Measurements from ENCODE around the gene NDEL1.

NDEL1 gene

DNA sequence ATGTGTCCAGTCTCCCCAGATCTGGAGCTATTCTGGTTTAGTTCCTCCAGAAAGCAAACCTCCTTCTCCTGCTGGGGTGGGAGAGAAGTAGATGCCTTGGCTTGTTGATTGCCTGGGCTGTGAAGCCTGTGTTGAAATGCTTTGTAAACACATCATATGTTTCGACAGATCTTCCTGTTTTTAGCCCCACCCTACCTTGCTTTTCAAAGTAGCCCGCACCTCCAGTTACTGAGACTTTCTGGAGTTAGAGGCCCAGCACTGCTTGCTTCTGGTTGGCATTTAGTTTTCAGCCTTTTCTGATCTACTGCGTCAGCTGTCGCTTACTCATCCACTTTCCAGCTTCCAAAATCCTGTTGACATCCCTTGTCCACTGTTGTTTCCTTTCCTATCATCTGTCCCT, 17.9 kb upstream of the NDEL1 start:
- no peak for FAIRE-seq

DNA sequence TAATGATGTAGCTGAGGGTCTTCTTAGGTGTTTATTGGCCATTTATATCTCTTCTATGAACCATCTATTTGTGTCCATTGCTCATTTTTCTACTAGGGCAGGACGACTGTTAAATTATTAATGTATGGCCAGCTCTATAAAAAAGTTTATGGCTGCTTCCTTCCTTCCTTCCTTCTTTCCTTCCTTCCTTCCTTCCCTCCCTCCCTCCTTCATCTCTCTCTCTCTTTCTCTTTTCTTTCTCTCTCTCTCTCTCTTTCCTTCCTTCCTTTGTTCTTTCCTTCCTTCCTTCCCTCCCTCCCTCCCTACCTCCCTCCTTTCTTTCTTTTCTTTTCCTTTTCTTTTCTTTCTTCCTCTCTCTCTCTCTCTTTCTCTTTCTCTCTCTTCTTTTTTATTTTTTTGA, 17.2 kb upstream of the NDEL1 start:
- no peak for FAIRE-seq

DNA sequence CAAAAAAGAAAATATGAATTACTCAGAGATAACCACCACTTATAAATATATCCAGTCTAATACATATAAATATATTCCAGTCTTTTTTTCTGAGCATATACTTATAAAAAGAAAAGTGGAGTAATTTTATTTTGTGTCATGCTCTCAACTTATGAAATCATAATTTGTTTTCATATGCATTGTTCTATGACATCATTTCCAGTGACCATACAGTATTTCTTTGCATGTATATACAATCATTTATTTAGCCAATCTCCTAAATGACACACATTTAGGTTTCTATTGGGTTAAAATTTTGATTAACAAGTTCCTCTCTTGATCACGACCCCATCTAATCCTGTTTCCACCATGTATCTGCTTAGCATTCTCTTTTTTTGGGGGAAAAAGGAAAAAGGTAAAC, 16.4 kb upstream of the NDEL1 start:
- peak; percentile 80 for FAIRE-seq

DNA sequence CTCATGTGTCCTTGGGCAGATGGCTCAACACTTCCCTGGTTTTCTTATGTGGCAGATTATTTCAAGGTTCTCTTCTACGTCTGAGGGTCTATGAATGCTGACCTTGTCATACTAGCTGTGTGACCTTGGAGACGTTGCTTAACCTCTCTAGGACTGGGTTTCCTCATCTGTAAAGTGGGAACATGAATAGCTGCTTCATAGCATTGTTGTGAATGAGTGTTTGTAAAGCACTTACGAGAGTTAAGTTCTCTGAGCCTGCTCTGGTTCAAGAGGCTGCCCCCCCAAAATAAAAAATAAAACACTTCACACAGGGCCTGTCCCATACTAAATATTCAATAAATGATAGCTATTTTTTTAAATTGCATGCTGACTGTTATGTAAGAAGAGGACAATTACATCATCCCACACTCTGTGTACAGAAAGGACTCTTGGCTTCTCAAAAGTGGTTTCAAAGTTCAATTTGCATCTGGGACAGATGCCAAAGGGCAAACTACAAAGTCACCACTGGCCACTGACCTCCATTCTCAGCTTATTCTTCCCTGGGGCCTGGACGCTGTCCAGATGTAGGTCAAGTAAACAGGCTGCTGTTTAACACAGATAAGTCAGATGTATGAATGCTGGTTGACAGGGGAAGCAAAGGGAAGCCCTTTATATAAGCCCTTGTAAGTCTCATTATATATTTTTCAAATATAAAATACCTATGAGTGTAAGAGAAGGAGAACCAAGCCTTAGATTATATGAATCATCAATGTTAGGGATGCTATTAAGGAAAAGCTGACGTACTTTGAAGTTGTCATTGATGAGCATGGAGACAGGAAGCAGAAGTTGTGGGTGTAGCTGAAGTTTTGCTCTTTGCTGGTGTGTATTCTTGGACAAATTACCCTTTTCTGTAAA, 15.4 kb upstream of the NDEL1 start:
- no peak for FAIRE-seq

DNA sequence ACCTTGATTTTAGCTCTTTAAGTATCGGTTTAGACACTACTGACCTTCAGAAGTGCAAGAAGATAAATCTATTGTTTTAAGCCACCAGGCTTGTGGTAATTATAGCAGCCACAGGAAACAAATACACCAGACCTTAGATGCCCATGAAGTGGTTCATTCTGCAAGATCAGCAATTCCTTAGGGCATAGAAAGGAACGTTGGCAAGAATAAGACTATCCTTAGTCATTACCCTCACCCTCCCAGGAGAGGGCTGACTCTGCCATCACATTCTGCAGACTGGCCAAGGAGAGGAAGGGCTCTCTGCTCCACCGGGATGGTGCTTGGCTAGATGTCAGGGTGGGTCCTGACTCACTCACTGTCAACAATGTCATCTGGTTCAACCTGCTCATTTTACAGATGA, 14.1 kb upstream of the NDEL1 start:
- FAIRE-seq, result no peak

DNA sequence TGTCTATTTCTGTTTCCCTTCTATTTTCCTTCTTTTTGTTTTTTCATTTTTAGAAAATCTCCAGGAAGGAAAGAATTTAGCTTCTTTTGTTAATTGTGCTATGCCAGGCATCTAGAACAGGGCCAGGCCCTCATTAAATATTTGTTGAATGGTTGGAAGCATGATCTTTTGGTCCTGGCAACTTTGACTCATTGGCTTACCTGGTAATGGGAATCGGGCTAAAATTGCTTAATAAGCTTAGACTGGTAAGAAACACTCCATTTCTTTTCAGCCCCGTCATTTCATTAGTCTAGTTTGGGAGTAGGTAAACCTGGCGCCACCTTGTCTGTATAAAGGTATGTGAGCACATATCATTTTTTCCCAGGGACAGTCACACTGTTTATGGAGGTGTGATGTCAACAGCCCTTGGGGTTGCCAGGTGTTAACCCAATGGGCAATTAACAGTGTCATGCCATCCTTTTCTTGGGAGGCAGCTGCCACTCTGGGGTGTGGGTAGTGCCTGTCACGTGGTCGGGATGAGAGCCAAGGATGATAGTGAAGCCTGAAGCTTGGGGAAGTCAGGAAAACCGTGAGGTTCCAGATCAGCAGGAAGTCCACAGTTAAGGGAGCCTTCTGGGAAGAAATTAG, 9.5 kb upstream of the NDEL1 start:
- no peak for FAIRE-seq

DNA sequence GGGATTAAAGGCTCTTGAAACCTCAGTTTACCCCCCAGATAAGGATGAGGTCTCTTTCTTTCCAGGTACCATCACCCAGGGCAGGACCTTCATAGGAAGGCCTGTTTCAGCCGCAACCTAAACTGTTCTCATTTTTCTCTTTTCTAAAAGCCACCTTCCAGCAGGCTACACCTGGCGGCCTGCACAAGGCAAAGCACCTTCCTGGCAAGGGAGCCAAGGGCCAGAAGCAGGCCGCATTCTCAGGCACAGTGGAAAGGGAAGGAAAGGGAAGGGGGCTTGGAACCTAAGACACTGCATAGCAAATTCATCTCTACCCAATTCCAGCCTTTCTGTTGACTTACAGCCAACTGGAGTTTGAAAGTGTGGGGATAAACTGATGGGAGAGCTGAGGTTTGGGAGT, 8.9 kb upstream of the NDEL1 start:
- FAIRE-seq, result no peak

DNA sequence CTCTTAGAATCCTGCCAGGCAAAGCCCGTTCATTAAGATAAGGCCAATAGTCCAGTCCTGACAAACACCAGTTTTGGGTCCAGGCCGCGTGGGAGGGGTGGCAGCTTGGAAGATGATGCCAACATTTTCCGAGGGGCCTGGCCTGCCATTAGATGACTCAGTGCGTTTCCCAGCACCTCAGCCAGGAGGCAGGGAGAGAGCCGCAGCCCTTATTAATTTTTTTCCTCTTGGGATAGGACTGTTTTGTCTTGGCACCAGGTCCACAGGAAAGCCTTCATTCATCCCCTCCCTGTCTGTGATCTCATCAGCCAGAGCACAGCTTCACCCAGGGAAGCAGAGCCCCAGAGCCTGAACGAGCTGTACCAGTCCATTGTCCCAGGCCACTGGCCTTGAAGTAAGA, 4.7 kb upstream of the NDEL1 start:
- no peak for FAIRE-seq

DNA sequence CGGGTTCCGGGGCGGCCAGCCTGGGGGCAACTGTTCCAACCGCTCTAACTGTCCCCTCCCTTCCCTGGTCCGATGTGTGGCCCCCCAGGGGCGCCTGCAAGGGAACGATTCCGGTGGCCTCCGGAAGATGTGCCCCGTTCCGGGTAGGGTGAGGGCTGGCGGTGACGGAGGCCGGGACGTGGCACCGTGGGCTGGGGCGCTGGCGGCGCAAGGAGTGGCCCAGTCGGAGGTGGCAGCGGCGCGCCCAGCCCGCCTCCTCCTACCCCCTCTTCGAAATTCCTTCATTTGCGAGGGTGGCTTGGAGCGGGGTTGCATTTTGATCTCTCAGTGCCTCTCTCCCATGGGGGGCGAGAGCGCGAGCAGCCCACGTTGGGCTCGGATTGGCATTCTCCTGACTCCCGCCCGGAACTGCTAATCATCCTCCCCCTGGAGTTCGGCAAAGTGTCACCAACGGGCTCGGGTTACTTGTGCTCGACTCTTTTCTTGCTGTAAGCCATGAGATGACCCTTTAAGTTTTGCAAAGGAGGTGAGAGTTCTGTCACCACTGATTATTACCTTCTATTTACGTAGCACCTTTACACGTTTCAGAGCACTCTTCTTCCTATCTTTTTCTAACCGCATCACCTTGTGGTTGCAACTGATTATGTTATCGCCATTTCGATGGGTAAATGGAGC, 622 bp downstream of the NDEL1 start:
- no peak for FAIRE-seq

DNA sequence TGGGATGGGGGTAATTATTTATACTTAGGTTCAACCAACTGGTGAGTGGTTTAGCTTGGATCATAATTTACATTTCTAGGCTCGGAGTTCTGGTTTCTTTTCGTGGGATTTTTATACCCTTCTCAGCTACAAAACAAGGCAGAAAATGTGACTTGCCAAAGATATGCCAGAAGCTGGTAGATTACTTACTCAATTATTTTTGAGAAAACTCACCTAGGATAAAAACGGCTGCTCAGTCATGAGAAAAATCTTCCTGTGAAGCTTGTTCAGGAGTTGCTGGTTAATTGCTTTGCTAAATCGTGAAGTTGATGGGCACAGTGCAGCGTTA, 1.1 kb downstream of the NDEL1 start:
- no peak for FAIRE-seq

DNA sequence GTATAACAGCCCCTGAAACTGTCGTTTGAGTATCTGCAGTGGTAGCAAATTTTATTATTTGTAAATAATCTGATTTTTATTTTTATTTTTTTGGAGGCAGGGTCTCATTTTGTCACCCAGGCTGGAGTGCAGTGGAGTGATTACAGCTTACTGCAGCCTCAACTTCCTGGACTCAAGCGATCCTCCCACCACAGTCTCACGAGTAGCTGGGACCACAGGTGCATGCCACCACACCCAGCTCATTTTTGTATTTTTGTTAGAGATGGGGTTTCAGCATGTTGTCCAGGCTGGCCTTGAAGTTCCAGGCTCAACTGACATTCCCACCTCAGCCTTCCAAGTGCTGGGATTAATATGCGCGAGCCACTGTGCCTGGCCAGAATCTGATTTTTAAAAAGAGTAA, 2.8 kb downstream of the NDEL1 start:
- FAIRE-seq, result no peak

DNA sequence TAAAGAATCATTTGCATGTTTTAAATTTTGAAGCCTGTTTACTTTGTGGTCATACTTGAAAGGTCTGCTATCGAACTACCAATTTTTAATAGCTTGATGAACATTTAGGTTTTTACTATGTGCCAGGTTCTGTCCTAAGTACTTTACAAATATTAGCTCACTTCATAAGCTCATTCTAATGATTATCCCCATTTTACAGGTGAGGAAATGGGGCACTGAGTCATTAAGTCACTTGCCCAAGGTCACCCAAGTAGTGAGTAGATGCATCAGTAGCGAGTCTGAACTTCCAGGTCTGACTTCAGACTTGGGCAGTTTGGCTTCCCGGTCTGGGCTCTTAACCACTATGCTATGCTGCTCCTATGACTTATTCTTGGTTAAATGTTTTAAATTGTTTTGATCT, 4.0 kb downstream of the NDEL1 start:
- no peak for FAIRE-seq

DNA sequence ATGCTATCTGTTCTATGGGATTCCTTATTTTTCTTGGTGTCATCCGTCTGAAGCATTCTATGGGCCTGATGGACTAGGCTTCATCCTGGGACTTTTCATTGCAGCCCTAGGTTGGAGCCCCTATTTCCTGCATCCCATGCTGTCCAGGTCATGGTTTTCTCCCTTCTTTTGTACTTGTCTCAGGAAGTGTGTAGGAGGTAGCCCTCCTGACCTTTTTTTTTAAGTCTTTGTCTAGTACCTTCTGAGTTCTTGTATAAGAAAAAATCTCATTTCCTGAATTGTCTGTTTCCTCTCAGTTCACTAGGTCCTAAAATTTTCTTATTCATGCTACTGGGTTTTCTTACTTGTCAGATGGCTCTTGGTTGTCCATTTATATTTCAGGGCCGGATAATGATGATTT, 6.0 kb downstream of the NDEL1 start:
- FAIRE-seq, result no peak

DNA sequence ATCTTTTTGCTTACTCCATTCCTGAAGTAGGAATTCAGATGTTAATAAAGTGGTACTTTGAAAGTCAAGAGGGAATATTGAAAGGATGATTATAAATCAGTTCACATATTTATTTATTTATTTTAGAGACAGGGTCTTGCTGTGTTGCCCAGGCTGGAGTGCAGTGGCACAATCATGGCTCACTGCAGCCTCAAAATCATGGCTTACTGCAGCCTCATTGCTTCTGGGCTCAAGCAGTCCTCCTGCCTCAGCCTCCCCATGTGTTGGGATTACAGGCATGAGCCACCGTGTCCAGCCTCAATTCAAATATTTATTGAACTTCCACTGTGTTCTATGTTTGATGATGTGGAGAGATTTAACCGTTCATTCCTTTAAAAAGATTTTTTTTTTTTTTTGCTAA, 6.6 kb downstream of the NDEL1 start:
- no peak for FAIRE-seq

DNA sequence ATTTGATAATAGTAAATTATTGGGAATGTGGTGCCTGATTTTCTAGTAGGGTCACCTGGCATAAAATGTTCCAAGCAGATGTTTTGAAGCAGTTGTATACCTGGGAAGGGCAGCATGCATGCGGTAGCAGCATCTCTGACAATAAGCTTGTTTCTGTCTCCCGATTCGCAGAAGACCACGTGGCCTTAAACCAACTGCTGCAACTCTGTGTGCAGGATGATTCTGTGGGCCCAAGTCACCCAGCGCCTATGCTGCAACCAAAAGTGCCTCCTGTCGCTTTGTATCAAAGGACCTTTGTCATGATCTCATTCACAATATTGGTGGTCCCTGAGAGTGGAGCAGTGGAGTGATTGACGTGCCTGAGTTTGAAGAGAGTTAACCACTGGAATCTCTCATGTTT, 8.1 kb downstream of the NDEL1 start:
- FAIRE-seq, result no peak

DNA sequence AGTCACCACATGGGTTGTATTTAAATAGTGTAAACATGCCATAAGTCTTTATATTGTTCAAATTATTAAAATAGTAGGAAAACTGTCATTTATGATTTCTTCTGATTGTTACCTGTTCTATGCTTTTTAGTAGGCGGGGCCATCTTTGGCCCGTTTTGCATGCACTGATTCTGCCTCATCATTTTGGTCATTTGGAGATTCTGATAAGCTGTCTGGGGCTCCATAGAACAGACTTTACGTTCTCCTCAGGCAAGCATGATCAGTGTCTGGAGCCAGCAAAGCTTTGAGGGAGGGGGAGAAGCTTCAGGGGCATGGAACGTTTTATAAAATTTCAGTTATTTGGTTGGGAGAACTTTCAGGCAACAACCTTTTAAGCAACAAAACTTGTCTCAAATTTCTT, 8.8 kb downstream of the NDEL1 start:
- FAIRE-seq, result no peak

DNA sequence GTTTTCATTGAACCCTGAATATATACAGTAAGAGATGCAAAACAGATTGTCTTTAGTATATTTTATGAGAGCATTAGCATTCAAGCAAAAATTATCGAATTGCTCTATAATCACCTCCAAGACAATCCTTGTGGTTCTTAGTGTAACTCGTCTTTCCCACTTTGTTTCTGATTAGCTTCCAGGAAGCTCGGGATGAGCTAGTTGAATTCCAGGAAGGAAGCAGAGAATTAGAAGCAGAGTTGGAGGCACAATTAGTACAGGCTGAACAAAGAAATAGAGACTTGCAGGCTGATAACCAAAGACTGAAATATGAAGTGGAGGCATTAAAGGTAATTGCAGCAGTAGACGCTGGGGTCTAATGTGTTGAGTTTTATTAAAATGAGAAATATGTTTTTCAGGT, 9.9 kb downstream of the NDEL1 start:
- FAIRE-seq, result no peak

DNA sequence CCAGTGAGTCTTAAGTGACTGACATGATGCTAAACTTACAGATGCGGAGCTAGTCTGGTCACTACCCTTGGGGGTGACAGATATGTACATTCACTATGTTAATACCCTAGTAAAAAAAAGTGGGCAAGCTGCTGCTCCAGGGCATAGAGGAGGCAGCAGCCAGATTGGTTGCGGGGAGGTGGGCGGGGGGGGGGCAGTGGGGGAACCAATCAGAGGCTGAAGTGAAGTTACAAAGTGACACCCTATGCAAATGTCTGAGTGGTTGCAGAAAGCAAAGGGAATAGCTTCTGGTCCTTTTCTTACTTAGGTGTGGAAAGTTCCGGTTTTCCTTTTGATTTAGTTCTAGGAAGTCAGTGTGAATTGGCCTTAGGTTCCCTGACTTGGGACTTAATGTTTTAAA, 12.1 kb downstream of the NDEL1 start:
- no peak for FAIRE-seq

DNA sequence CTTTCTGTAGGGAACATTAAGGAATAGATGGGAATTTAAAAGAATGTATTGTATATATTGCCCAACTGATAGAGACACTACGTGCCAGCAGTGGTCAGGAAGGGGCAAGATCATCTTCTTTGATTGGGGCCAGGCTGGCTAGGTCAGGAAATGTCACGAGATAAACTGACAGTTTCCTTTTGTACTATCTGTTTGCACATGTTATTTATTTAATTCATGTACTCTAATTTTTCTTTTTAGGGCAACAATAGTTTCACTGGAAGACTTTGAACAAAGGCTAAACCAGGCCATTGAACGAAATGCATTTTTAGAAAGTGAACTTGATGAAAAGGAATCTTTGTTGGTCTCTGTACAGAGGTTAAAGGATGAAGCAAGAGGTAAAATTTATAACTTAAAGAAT, 12.6 kb downstream of the NDEL1 start:
- FAIRE-seq, result no peak

DNA sequence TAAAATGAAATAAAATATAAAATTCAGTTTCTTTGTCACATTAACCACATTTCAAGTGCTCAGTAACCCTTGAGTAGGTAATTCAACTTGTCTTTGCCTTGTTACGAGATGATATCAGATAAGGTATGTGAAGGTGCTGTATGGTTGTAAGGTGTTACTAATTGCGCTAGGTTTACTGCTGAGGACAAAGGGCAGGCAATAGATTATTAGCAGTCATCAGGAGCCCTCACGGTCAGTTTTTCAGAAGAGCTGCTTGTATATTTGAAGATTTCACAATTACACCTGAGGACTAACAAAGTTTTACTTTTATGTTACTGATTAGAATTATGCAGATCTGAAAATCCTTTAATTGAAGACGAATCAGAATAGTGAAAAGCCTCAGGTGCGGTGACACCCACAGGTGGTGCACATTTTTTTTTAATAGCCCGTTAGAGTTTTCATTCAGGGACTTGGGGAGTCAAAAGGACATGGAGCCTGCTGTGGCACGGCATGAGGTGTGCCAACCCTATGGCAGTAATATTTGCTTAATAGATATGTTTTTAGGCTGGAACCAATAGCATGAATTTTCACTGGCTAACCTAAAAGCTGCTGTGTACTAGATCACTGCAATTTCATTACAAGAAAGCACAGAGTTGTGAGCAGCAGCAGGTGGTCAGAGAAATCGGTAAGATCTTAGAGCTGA, 16.4 kb downstream of the NDEL1 start:
- no peak for FAIRE-seq

DNA sequence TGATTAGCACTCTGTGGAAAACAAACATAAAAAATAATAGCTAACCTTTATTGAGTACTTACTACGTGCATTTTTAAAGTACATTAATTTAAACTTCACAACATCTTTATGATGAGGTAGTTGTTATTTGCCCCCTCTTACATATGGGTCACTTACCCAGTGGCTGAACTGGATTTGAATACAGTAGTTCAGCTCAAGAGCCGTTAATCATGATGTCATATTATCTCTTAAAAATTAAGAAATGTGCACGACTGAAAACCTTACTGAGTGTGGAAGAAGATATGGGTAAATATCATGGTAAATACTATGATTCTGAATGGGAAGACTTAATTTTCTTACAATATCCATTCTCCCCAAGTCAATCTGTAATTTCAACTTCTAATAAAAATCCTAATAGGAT, 17.6 kb downstream of the NDEL1 start:
- FAIRE-seq, result peak; percentile 38

DNA sequence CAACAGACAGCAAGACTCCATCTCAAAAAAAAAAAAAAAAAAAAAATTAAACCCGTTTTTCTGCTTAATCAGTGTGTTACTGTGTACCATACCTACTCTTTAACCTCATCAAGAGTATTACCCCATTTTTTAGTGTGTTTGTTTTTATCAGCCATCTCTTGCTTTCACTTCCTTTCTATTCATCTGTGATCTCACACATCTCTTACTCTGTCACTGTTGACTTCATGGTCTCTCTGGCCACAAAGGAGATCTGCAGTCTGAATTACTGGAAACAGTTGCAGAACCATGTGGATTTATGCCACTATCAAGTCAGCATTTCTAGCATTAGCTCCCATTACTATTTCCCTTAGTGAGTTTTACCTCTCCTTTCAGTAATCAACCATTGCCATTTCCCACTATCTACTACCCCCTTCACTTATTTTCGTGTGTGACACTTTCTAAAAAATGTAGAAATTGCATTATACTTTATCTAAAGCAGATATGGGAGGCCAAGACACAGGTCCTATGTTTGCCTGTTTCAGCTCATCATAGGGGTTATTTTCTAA, 20.1 kb downstream of the NDEL1 start:
- FAIRE-seq, result no peak

DNA sequence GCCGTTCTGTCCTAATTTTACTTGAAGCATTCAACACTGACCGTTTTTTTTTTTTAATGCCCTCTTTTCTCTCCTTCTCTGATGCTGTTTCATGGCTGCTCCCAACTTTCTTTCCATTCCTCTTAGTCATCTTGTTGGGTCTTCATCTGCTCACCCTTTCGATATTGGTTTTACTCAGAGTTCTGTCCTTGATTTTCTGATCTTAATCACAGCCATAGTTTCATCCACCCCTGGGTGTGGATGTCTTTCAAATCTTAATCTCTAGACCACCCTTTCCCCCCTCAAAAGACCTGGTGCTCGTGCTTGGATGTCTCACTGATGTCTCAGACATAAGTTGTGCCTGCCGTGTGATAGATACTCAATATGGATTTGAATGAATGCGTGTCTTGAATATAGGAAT, 22.4 kb downstream of the NDEL1 start:
- FAIRE-seq, result no peak

All from colon (tissue), 2 donors.